ENCODE data around the gene TENM4. TPM values are rescaled to one million over a fixed set of nuclear protein-coding genes. Genes with fewer than 3 reads are reported as not detected.

Gene TENM4
- total RNA-seq, 4 donors from 2014 or later = 0.02 to 0.82 (median 0.23) TPM

GRCh38 chr11:78878631-78879030, 562.2 kb downstream of the TENM4 start:
- Histone ChIP-seq H3K4me3 (no peak overlapping the region), H3K9me3 (no peaks in the 10 kb centered on the region), H3K27me3 (no peaks in the 10 kb centered on the region), H3K27ac (no peak overlapping the region), H3K36me3 (no peaks in the 10 kb centered on the region), H3K4me1 (no peaks in the 10 kb centered on the region)
- intact Hi-C loops (cut with DNase I; ENCODE audit: low total_unique reads) (no loop called here), in situ Hi-C loops (cut with MboI; ENCODE audit: low sequenced_read_pairs in 4 of 4) (no loop called here)
- no peak for TF ChIP-seq CTCF (IDR thresholded peaks at IDR 0.05 in 4 of 5, conservative IDR thresholded peaks at IDR 0.05 in 1 of 5)
- TF ChIP-seq POLR2A (IDR thresholded peaks at IDR 0.05) = no peak
- DNase-seq = no peak
- ATAC-seq = no peak

DNA sequence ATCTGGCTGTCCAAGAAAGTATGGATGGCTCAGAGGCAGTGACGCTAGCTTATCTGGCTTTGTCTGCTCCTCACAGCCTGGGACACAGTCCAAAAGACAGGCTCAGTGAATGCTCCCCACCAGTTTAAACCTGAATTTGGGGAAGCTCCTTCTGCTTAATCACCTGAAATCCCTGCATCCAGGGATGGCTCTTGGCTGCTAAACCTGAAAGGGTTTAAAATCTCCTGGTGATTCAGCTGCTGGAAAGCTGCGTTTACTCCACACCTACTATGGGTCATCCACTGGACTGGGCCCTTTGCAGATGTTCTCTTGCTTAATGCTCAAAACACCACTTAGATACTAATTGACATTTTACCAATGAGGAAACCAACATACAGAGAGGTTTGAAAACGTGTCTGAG, 564.2 kb downstream of the TENM4 start:
- no peak for DNase-seq
- Histone ChIP-seq H3K4me1 (no peaks in the 10 kb centered on the region), H3K9me3 (no peaks in the 10 kb centered on the region), H3K4me3 (no peak overlapping the region), H3K36me3 (no peaks in the 10 kb centered on the region), H3K27me3 (no peaks in the 10 kb centered on the region), H3K27ac (no peak overlapping the region)
- no peak for ATAC-seq
- intact Hi-C loops (cut with DNase I; ENCODE audit: low total_unique reads) (no loop called here), in situ Hi-C loops (cut with MboI; ENCODE audit: low sequenced_read_pairs in 4 of 4) (no loop called here)
- TF ChIP-seq POLR2A (IDR thresholded peaks at IDR 0.05) (no peak), CTCF (IDR thresholded peaks at IDR 0.05 in 4 of 5, conservative IDR thresholded peaks at IDR 0.05 in 1 of 5) (no peak)

DNA sequence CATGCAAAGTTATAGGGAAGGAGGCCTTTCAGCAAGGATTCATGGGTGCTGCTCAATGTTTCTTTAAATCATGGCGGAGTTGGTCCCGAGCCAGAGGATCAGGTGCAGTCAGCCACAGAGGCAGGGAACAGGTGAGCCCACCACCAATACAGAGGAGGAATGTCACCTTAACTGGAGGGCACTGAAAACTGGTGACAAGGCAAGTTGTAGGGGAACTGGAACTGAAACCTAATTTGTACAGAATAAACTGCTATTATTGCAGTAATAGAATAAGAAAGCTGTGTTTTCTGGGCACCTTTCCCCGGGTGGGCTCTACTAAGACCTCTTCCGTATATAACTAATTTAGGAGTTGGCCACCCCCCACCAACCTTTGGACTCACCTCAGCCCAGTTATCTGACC, 570.2 kb downstream of the TENM4 start:
- no peaks in the 10 kb centered on the region for H3K4me1 ChIP-seq
- in situ Hi-C loops (cut with MboI; ENCODE audit: low sequenced_read_pairs in 4 of 4) = no loop called here
- H3K27ac ChIP-seq = no peak overlapping the region
- H3K36me3 ChIP-seq = no peaks in the 10 kb centered on the region
- intact Hi-C loops (cut with DNase I; ENCODE audit: low total_unique reads) = no loop called here
- no peak for TF ChIP-seq CTCF (IDR thresholded peaks at IDR 0.05 in 4 of 5, conservative IDR thresholded peaks at IDR 0.05 in 1 of 5)
- TF ChIP-seq POLR2A (IDR thresholded peaks at IDR 0.05) = no peak
- no peak overlapping the region for H3K4me3 ChIP-seq
- ATAC-seq (no peak), DNase-seq (no peak)
- no peaks in the 10 kb centered on the region for H3K9me3 ChIP-seq
- no peaks in the 10 kb centered on the region for H3K27me3 ChIP-seq

DNA sequence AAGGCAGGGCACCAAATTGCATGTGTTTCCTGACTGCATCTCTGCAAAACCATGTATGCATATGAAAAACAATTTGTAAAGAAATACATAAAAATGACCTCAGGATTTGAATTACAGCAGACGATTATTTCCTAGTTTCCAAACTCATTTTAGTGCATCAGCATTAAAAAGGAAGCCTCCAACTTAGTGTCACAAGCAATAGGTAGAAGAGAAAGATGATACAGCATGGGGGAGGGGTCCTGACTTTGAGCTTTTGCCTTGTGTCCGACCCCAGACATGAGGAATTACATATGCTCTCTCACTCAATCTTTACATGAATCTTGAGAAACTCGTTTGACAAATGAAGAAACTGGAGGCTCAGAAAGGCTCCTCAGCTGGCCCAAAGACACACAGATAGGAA, 571.5 kb downstream of the TENM4 start:
- in situ Hi-C loops (cut with MboI; ENCODE audit: low sequenced_read_pairs in 4 of 4) (no loop called here), intact Hi-C loops (cut with DNase I; ENCODE audit: low total_unique reads) (no loop called here)
- ATAC-seq (no peak), DNase-seq (no peak)
- no peaks in the 10 kb centered on the region for H3K27me3 ChIP-seq
- no peaks in the 10 kb centered on the region for H3K4me1 ChIP-seq
- H3K4me3 ChIP-seq = no peak overlapping the region
- no peak for TF ChIP-seq POLR2A (IDR thresholded peaks at IDR 0.05)
- no peak for TF ChIP-seq CTCF (IDR thresholded peaks at IDR 0.05 in 4 of 5, conservative IDR thresholded peaks at IDR 0.05 in 1 of 5)
- H3K27ac ChIP-seq = no peak overlapping the region
- no peaks in the 10 kb centered on the region for H3K9me3 ChIP-seq
- no peaks in the 10 kb centered on the region for H3K36me3 ChIP-seq

GRCh38 chr11:78868563-78868962, 572.3 kb downstream of the TENM4 start:
- no peaks in the 10 kb centered on the region for H3K36me3 ChIP-seq
- H3K27me3 ChIP-seq = no peaks in the 10 kb centered on the region
- ATAC-seq (no peak), DNase-seq (no peak)
- no peak overlapping the region for H3K27ac ChIP-seq
- intact Hi-C loops (cut with DNase I; ENCODE audit: low total_unique reads) = no loop called here
- H3K9me3 ChIP-seq = no peaks in the 10 kb centered on the region
- in situ Hi-C loops (cut with MboI; ENCODE audit: low sequenced_read_pairs in 4 of 4) = no loop called here
- no peak overlapping the region for H3K4me3 ChIP-seq
- H3K4me1 ChIP-seq = no peaks in the 10 kb centered on the region
- TF ChIP-seq POLR2A (IDR thresholded peaks at IDR 0.05) = no peak

All from gastrocnemius medialis (tissue), 4 donors.